Superior temporal gyrus (tissue), 1 donor: ENCODE results near the gene COPS7A.

Source experiments
- DNase-seq: peaks from one replicate; pipeline ENCODE4 v3.0.0-alpha.2; 2016; ENCODE audit errors: extremely low spot score

Gene COPS7A, protein sequence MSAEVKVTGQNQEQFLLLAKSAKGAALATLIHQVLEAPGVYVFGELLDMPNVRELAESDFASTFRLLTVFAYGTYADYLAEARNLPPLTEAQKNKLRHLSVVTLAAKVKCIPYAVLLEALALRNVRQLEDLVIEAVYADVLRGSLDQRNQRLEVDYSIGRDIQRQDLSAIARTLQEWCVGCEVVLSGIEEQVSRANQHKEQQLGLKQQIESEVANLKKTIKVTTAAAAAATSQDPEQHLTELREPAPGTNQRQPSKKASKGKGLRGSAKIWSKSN

GRCh38 chr12:6723607-6724408 lies at the start of gene COPS7A:
Gene COPS7A (plus strand): TSS chr12:6724046. CDS start chr12:6724657, 611 bp downstream.
- DNase-seq, result peak; percentile 99

DNA sequence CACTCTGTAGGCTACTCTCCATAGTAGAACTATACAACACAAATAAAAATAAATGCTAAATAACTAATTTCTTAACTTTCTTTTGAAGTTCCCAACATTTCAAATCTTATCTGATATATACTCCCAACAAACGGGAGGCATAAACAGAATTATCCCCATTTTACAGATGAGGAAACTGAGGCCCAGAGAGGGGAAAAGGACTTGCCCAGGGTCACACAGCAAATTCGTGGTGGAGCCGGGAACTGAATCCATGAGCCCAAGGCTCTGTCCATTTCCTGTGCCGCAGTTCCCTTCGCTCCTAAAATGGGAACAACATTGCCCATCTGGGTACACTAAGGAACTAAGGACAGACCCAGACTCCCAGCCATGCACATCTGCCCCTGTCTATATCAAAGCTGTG lies 46.9 kb upstream of the COPS7A start:
- no peak for DNase-seq

DNA sequence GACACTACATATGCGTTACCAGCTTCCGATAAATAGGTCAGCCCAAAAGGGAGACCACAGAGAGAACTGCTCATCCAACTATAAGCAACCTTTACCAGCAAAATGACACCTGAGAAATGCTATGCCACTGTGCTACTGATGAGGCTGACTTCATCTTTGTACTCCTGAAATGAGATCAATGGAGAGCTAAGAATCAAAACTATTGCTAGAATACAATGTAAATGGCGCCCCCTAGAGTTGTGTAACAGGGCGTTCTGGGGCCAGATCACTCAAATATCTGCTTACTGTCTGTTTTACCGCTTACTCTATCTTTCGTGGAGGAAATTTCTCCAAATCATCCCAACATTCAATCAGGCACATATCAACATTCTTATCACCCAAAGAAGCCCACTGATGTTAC lies 39.2 kb upstream of the COPS7A start:
- peak; percentile 72 for DNase-seq

DNA sequence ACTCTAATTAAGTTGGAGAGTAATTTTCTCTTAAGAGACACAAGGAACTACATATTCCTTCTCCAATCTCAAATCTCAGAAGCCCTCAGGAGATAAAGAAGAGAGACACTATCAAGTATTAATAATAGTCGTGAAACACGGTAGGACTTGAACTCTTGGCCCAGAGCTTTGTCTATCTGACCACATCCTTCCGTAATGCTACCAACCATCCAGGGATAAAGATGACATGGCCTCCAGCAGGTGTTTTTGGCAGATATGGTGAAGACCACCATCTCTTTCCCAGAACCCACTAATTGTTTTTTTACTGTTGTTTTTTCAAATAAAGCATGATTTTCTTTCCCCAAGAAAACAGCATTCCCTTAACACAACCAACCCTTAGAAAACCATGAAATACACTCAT lies 38.0 kb upstream of the COPS7A start:
- no peak for DNase-seq

GRCh38 chr12:6688543-6688998 lies 35.3 kb upstream of the COPS7A start:
- peak; percentile 85 for DNase-seq

- DNase-seq, result peak; percentile 100
These were observed 34.6 kb upstream of the COPS7A start, which contains the start of gene ZNF384 for GRCh38 chr12:6688999-6689882. Gene ZNF384 (minus strand): TSS chr12:6689375. CDS start chr12:6679520, 9,855 bp downstream.

DNA sequence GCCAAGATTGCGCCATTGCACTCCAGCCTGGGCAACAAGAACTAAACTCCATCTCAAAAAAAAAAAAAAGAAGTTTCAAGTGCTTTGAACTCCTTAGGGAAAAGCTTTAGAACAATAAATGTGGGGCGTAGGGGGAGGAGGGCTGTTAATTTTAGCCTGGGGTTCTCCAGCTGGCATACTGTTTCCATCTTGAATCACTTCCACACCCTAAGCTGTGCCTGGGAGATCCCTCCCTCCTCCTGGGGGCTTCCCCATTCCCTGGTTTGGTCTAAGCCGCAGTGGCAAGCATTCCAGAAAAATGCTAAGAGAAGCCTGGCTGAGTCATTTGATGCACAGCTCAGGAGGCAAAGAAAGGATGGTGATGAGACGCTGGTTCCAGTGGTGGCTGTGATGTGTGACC lies 32.4 kb upstream of the COPS7A start:
- DNase-seq, result no peak

DNA sequence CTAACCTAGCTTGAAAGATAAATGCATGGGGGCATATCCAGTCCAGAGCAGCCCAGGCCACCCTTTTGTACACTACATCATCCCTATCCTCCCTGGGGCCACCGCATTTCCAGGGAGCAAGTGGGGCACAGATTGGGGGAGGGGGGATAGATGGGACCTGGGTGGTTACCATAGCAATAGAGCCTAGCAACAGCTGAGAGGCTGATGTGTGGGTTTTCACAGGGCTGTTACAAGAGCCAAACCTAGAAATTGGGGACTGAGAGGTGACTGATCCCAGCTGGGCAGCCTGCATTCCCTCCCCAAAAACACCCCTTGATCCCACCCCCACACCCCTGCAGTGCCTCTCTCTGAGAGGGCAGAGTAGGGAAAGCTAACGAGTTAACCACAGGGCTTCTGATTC lies 31.0 kb upstream of the COPS7A start:
- DNase-seq, result no peak

GRCh38 chr12:6693832-6694355 lies 30.0 kb upstream of the COPS7A start:
- DNase-seq, result no peak

GRCh38 chr12:6694701-6695100 lies 29.1 kb upstream of the COPS7A start:
- no peak for DNase-seq

- no peak for DNase-seq
These were observed 28.4 kb upstream of the COPS7A start for GRCh38 chr12:6695313-6696045.

DNA sequence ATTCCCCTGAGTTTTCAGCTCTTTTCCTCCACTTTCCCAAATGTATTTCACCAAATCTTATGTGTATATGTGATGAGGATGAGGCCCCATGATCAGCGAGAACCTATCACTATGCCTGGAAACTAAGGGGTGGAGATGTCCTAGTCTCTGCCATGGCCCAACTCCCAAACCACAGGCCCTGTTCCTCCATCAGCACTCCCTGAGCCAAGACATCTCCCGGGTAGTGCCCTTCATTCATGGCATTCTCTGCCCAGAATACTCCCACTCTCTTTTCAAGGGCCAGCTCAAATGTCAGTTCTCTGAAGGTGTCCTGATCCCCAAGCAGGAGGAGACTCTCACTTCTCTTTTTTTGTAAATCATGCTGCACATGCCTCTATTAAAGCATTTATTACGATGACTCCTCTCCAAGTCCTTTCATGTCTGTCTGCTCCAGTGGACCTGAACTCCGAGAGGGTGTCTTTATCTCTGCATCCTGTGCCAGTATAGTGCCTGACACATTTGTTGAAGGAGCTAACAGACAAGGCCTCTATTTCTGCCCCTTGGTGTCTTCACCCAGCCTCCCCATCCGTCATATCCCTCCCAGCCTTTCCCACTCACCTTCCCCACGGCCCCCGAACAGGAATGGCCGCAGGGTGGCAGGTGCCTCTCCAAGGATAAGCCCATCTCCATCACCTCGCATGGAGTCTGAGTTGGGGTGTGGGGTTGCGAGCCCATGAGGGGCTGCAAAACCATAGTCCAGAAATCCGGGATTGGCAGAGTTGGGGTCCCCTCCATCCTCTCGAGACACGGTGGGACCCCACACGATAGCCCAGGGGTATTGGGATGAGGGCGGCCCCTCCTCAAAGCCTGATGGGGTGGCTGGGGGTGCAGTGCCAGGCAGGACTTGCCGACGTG lies 26.9 kb upstream of the COPS7A start:
- no peak for DNase-seq

GRCh38 chr12:6697584-6698351 lies 26.1 kb upstream of the COPS7A start:
- no peak for DNase-seq

- DNase-seq, result no peak
These were observed 25.3 kb upstream of the COPS7A start for GRCh38 chr12:6698352-6699046.

GRCh38 chr12:6699259-6699988 lies 24.4 kb upstream of the COPS7A start:
- no peak for DNase-seq

DNA sequence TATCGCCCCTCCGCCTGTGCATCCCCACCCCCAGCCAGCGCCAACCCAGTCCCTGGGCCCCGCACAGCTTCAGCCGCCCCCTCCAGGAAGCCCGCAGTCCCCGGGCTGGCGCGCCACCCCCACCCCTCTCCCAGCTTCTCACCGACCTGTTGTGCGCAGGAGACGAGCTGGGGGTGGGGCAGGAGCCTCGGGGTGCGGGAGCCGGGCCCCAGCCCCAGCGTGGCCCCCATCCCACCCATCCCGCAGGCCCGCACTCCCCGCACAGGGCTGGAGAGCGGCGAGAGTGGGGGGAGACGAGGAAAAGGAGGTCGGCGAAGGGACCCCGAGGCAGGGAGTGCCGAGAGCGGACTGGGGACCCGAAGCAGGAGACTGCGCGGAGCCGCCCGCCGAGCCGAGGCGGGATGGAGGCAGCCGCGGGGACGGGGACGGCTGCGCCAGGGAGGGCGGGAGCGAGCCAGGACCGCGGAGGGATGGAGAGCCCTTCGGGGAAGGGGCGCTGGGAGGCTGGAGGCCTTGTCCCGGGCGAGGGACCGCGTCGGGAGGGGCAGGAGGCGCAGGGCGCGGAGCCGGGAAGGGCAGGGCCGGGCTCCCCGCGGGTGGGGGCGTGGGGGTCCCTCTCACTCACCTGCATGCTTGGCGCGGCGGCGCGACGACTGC lies 23.7 kb upstream of the COPS7A start:
- DNase-seq, result no peak

GRCh38 chr12:6700646-6701051 lies 23.2 kb upstream of the COPS7A start, which contains the start of gene PIANP:
Gene PIANP (minus strand): TSS chr12:6700815. CDS start chr12:6698061, 2,754 bp downstream.
- DNase-seq, result peak; percentile 43
